Loucy (cell line): ENCODE results near the gene GPN1.
A peak's percentile ranks its signal among the peaks of the same experiment; 100 is the strongest.
"Not testable (repeated sequence)": the region's sequence is repeated elsewhere in the genome, so short reads cannot be mapped to it uniquely, and the experiment has no call there.

Source experiments
- H2AFZ ChIP-seq: fragments of 200-600 bp; sonication (generic); 2 replicates; pipeline ENCODE4 v1.6.0; 2016; ENCODE audit warnings: antibody characterized with exemption, mild to moderate bottlenecking, low read length, moderate library complexity
- H3F3A ChIP-seq: fragments of 200-600 bp; 2 replicates; pipeline ENCODE4 v1.6.0; 2016; ENCODE audit warnings: antibody characterized with exemption, low read depth, mild to moderate bottlenecking
- H3K27me3 ChIP-seq: fragments of 200-600 bp; sonication (generic); 2 replicates; pipeline ENCODE4 v1.6.1; 2014; ENCODE audit warnings: low read length, mild to moderate bottlenecking; ENCODE audit not compliant: insufficient read depth, poor library complexity, severe bottlenecking
- H3K36me3 ChIP-seq: fragments of 200-600 bp; sonication (generic); 2 replicates; pipeline ENCODE4 v1.6.1; 2016; ENCODE audit warnings: low read length; ENCODE audit not compliant: insufficient read depth
- H3K4me1 ChIP-seq: fragments of 200-600 bp; sonication (generic); 2 replicates; pipeline ENCODE4 v1.5.1; 2014; ENCODE audit warnings: low read length, mild to moderate bottlenecking; ENCODE audit not compliant: insufficient read depth, poor library complexity, severe bottlenecking
- H3K4me2 ChIP-seq: fragments of 200-600 bp; sonication (generic); 2 replicates; pipeline ENCODE4 v1.6.0; 2014; ENCODE audit warnings: antibody characterized with exemption, low read length, low read depth, mild to moderate bottlenecking; ENCODE audit not compliant: poor library complexity, severe bottlenecking
- H3K4me3 ChIP-seq: fragments of 200-600 bp; sonication (generic); 2 replicates; pipeline ENCODE4 v1.5.1; 2014; ENCODE audit warnings: low read length, mild to moderate bottlenecking, mixed read lengths; ENCODE audit not compliant: poor library complexity, severe bottlenecking
- H3K79me2 ChIP-seq: fragments of 200-600 bp; sonication (generic); 2 replicates; pipeline ENCODE4 v1.6.1; 2014; ENCODE audit warnings: low read length; ENCODE audit not compliant: insufficient read depth
- H3K9ac ChIP-seq: fragments of 200-600 bp; sonication (generic); 2 replicates; pipeline ENCODE4 v1.6.0; 2014; ENCODE audit warnings: mild to moderate bottlenecking, low read depth, low read length, moderate library complexity; ENCODE audit not compliant: poor library complexity, severe bottlenecking
- H3K9me2 ChIP-seq: fragments of 200-600 bp; sonication (generic); replicated peaks from 2 replicates; pipeline ENCODE4 v1.6.1; 2016; ENCODE audit warnings: low read depth, low read length, mixed read lengths
- H3K9me3 ChIP-seq: fragments of 200-600 bp; sonication (generic); 2 replicates; pipeline ENCODE4 v1.6.1; 2014; ENCODE audit warnings: mild to moderate bottlenecking, antibody characterized with exemption, low read length, low read depth; ENCODE audit not compliant: insufficient read depth
- H4K20me1 ChIP-seq: fragments of 200-600 bp; sonication (generic); 2 replicates; pipeline ENCODE4 v1.6.0; 2014; ENCODE audit warnings: antibody characterized with exemption, low read length, mild to moderate bottlenecking; ENCODE audit not compliant: insufficient read depth, poor library complexity, severe bottlenecking
- CTCF ChIP-seq: fragments of 200-600 bp; sonication (generic); conservative IDR thresholded peaks from 2 replicates; pipeline ENCODE4 v1.5.1; 2014; ENCODE audit warnings: mild to moderate bottlenecking, antibody characterized with exemption, low read length
- EZH2phosphoT487 ChIP-seq: fragments of 200-600 bp; IDR thresholded peaks from 2 replicates; pipeline ENCODE4 v1.6.1; 2018; ENCODE audit warnings: antibody characterized with exemption, mild to moderate bottlenecking, moderate library complexity, borderline replicate concordance

The GPN1 gene

DNA sequence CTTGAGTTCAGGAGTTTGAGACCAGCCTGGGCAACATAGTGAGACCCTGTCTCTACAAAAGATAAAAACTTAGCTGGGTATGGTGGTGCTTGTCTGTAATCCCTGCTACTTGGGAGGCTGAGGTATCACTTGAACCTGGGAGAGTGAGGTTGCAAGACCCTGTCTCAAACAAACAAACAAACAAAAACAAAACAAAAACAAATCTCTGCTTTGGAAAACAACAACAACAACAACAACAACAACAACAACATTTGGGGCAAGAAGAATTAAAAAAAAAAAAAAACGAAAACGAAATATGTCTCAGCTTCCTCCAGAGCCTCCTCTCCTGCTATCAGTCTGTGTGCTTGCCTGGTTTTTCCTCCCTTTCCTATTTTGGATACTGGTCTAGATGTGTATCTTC, 51.7 kb downstream of the GPN1 start:
- H3K4me3 ChIP-seq: no peak overlapping the region
- H3K36me3 ChIP-seq: peaks cover 38% of the 10 kb centered on the region; the same call in 1 of the 2 replicates
- no peak for TF ChIP-seq EZH2phosphoT487
- no peak for TF ChIP-seq CTCF
- H3K9me2 ChIP-seq: no peaks in the 10 kb centered on the region
- H3K4me2 ChIP-seq: no peak overlapping the region
- H3K9ac ChIP-seq: no peak overlapping the region
- H3F3A ChIP-seq: peaks cover 3% of the 10 kb centered on the region
- no peaks in the 10 kb centered on the region for H4K20me1 ChIP-seq
- H3K79me2 ChIP-seq: no peaks in the 10 kb centered on the region
- H3K27me3 ChIP-seq: no peaks in the 10 kb centered on the region
- no peaks in the 10 kb centered on the region for H3K9me3 ChIP-seq
- H3K4me1 ChIP-seq: peaks cover 14% of the 10 kb centered on the region
- H2AFZ ChIP-seq: no peak overlapping the region

DNA sequence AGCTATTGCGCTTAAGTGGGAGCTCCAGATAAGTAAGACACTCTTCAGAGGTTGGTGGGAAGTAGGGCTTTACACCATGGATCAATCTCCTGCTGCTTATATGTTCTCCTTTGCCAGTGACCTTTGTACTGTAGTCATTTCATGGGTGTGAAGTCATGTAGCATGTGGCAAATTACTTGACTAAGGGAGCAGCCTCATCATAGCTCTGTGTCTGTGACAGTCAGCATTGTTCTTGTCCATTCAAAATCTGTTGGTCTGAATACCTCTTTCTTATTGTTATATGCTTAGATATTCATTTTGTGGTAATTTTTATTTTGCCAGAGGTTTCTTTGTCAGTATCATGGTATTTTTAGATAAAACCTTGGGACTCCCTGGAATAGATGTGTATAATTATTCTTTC, 53.0 kb downstream of the GPN1 start:
- peaks cover 35% of the 10 kb centered on the region; the same call in 1 of the 2 replicates for H3K36me3 ChIP-seq
- H3K27me3 ChIP-seq: no peaks in the 10 kb centered on the region
- no peak overlapping the region for H3K9ac ChIP-seq
- no peak for TF ChIP-seq EZH2phosphoT487
- no peak for TF ChIP-seq CTCF
- no peak overlapping the region for H3K4me2 ChIP-seq
- H3K9me3 ChIP-seq: no peaks in the 10 kb centered on the region
- H4K20me1 ChIP-seq: no peaks in the 10 kb centered on the region
- H3K79me2 ChIP-seq: no peaks in the 10 kb centered on the region
- H3K4me1 ChIP-seq: peaks cover 14% of the 10 kb centered on the region
- no peak overlapping the region for H3K4me3 ChIP-seq
- peaks cover 3% of the 10 kb centered on the region for H3F3A ChIP-seq
- H2AFZ ChIP-seq: no peak overlapping the region
- no peaks in the 10 kb centered on the region for H3K9me2 ChIP-seq

- H3K9me3 ChIP-seq, H3K9me2 ChIP-seq, H2AFZ ChIP-seq, H3K79me2 ChIP-seq, H4K20me1 ChIP-seq, H3K4me2 ChIP-seq, H3K27me3 ChIP-seq, H3K9ac ChIP-seq, H3K4me3 ChIP-seq, H3F3A ChIP-seq: not testable (repeated sequence)
- H3K4me1 ChIP-seq: peaks cover 14% of the 10 kb centered on the region
- H3K36me3 ChIP-seq: peaks cover 32% of the 10 kb centered on the region; the same call in 1 of the 2 replicates
Measured at GRCh38 chr2:27682334-27682771, 53.5 kb downstream of the GPN1 start.

GRCh38 chr2:27683390-27684071, 54.7 kb downstream of the GPN1 start:
- Histone ChIP-seq H3F3A (peaks cover 3% of the 10 kb centered on the region), H3K9me3 (no peaks in the 10 kb centered on the region), H3K4me2 (peak overlapping the region; percentile 62), H3K4me1 (peaks cover 14% of the 10 kb centered on the region), H2AFZ (no peak overlapping the region), H3K4me3 (no peak overlapping the region), H3K79me2 (no peaks in the 10 kb centered on the region), H3K9me2 (no peaks in the 10 kb centered on the region), H3K9ac (peak overlapping the region; percentile 64), H4K20me1 (no peaks in the 10 kb centered on the region), H3K27me3 (no peaks in the 10 kb centered on the region), H3K36me3 (peaks cover 32% of the 10 kb centered on the region; the same call in 1 of the 2 replicates)
- TF ChIP-seq EZH2phosphoT487: no peak
- peak; percentile 100 for TF ChIP-seq CTCF

DNA sequence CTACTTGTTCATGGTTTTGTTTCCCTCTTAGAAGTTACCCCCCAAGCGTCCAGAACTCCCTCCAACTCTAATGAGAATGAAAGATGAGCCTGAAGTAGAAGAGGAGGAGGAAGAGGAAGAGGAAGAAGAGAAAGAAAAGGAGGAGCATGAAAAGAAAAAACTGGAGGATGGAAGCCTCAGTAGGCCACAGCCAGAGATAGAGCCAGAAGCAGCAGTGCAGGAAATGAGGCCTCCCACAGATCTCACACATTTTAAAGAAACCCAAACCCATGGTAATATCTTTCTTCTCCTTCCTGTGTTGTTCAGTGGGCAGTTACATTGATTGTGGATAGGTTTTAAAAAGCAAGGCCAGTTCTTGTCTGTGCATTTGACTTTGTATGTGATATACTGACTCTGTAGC, 56.2 kb downstream of the GPN1 start:
- peak overlapping the region; percentile 64 for H3K9ac ChIP-seq
- H3K79me2 ChIP-seq, H3F3A ChIP-seq, H4K20me1 ChIP-seq, H3K9me2 ChIP-seq, H3K27me3 ChIP-seq, H3K9me3 ChIP-seq: not testable (repeated sequence)
- H2AFZ ChIP-seq: peak overlapping the region; percentile 62
- H3K4me3 ChIP-seq: peak overlapping the region; percentile 58
- H3K4me2 ChIP-seq: peak overlapping the region; percentile 62
- H3K36me3 ChIP-seq: peaks cover 23% of the 10 kb centered on the region; the same call in 1 of the 2 replicates
- H3K4me1 ChIP-seq: peaks cover 14% of the 10 kb centered on the region
